Trophoblast cell (in vitro differentiated cells and primary cell): ENCODE data around the gene CHCHD6.

ENCODE experiments used
- DNase-seq, 2 donors: peaks; one replicate each; pipeline ENCODE4 v3.0.0-alpha.2; 2016
- H2AFZ ChIP-seq: 2 replicates; pipeline ENCODE4 v1.6.1; 2013; ENCODE audit warnings: low read length, moderate library complexity, mild to moderate bottlenecking; ENCODE audit not compliant: insufficient read depth, poor library complexity
- H2AK5ac ChIP-seq: 2 replicates; pipeline ENCODE4 v1.6.1; 2013; ENCODE audit warnings: mild to moderate bottlenecking, low read length
- H2BK120ac ChIP-seq: 2 replicates; pipeline ENCODE4 v1.6.1; 2013; ENCODE audit warnings: low read length, mild to moderate bottlenecking, moderate library complexity; ENCODE audit not compliant: insufficient read depth, poor library complexity
- H2BK12ac ChIP-seq: 2 replicates; pipeline ENCODE4 v1.6.1; 2013; ENCODE audit warnings: mild to moderate bottlenecking, low read length, moderate library complexity
- H2BK5ac ChIP-seq: 2 replicates; pipeline ENCODE4 v1.6.1; 2013; ENCODE audit warnings: low read length, low read depth, moderate library complexity, mild to moderate bottlenecking; ENCODE audit not compliant: poor library complexity
- H3K14ac ChIP-seq: 2 replicates; pipeline ENCODE4 v1.6.1; 2013; ENCODE audit warnings: mild to moderate bottlenecking, low read length
- H3K18ac ChIP-seq: 2 replicates; pipeline ENCODE4 v1.6.1; 2013; ENCODE audit warnings: mild to moderate bottlenecking, low read length
- H3K23ac ChIP-seq: 2 replicates; pipeline ENCODE4 v1.6.1; 2013; ENCODE audit warnings: low read length
- H3K27ac ChIP-seq: 2 replicates; pipeline ENCODE4 v1.5.1; 2013; ENCODE audit warnings: low read depth, mild to moderate bottlenecking, inconsistent platforms, low read length, moderate library complexity
- H3K27me3 ChIP-seq: 2 replicates; pipeline ENCODE4 v1.6.1; 2013; ENCODE audit warnings: inconsistent platforms, mild to moderate bottlenecking, low read length, moderate library complexity; ENCODE audit not compliant: insufficient read depth
- H3K36me3 ChIP-seq, 2 experiments: 1 replicate in 1 of 2; 2 replicates in 1 of 2; pipeline ENCODE4 v1.6.1; 2013; ENCODE audit warnings: low read length in 2 of 2, mild to moderate bottlenecking in 2 of 2, moderate library complexity in 1 of 2; ENCODE audit not compliant: insufficient read depth in 2 of 2, control insufficient read depth in 1 of 2
- H3K4ac ChIP-seq: 2 replicates; pipeline ENCODE4 v1.6.1; 2013; ENCODE audit warnings: low read depth, mild to moderate bottlenecking, low read length, moderate library complexity
- H3K4me1 ChIP-seq, 2 experiments: 1 replicate in 1 of 2; 2 replicates in 1 of 2; pipeline ENCODE4 v1.6.1; 2013; ENCODE audit warnings: low read length in 2 of 2, mild to moderate bottlenecking in 2 of 2, moderate library complexity in 1 of 2; ENCODE audit not compliant: insufficient read depth in 2 of 2, control insufficient read depth in 1 of 2
- H3K4me2 ChIP-seq: 2 replicates; pipeline ENCODE4 v1.6.1; 2013; ENCODE audit warnings: inconsistent platforms, mild to moderate bottlenecking, low read length, moderate library complexity
- H3K4me3 ChIP-seq: 2 replicates; pipeline ENCODE4 v1.5.1; 2013; ENCODE audit warnings: mild to moderate bottlenecking, low read depth, low read length, inconsistent platforms
- H3K79me1 ChIP-seq: one replicate; pipeline ENCODE4 v1.6.1; 2013; ENCODE audit warnings: low read length
- H3K79me2 ChIP-seq: 2 replicates; pipeline ENCODE4 v1.6.1; 2013; ENCODE audit warnings: low read length, mild to moderate bottlenecking; ENCODE audit not compliant: control insufficient read depth, insufficient read depth, poor library complexity
- H3K9ac ChIP-seq: 2 replicates; pipeline ENCODE4 v1.6.1; 2013; ENCODE audit warnings: mild to moderate bottlenecking, low read length
- H3K9me3 ChIP-seq: 2 replicates; pipeline ENCODE4 v1.6.1; 2013; ENCODE audit warnings: low read depth, mild to moderate bottlenecking, control low read depth, inconsistent platforms, low read length; ENCODE audit not compliant: insufficient read depth
- H4K12ac ChIP-seq: 2 replicates; pipeline ENCODE4 v1.6.1; 2013; ENCODE audit warnings: low read depth, mild to moderate bottlenecking, low read length, moderate library complexity
- H4K8ac ChIP-seq: 2 replicates; pipeline ENCODE4 v1.6.1; 2013; ENCODE audit warnings: low read depth, mild to moderate bottlenecking, low read length, moderate library complexity
- H4K91ac ChIP-seq: one replicate; pipeline ENCODE4 v1.6.1; 2013; ENCODE audit warnings: low read depth, mild to moderate bottlenecking, low read length, moderate library complexity
- WGBS: extraction: QIAGEN DNeasy Blood & Tissue Kit; methylation state at CpG from one replicate; pipeline ENCODE4 v1.1.7; 2013; ENCODE audit warnings: missing lambda C conversion rate; ENCODE audit not compliant: insufficient read length, insufficient coverage; ENCODE audit errors: extremely low coverage; 5-methylcytosine and 5-hydroxymethylcytosine counted together

Gene CHCHD6

GRCh38 chr3:126881861-126882260 lies 177.8 kb downstream of the CHCHD6 start:
- Histone ChIP-seq H3K4me2 (no peak overlapping the region), H4K12ac (no peak overlapping the region), H3K79me1 (no peaks in the 10 kb centered on the region), H3K4me3 (no peak overlapping the region), H3K18ac (no peak overlapping the region), H2AK5ac (no peak overlapping the region), H2BK120ac (no peak overlapping the region), H2BK12ac (no peak overlapping the region), H3K79me2 (no peaks in the 10 kb centered on the region), H2AFZ (no peak overlapping the region), H4K91ac (no peak overlapping the region), H4K8ac (no peak overlapping the region), H3K14ac (no peak overlapping the region), H3K27ac (no peak overlapping the region), H3K9ac (no peak overlapping the region), H3K9me3 (no peaks in the 10 kb centered on the region), H3K4me1 (peaks cover 10 to 13% of the 10 kb centered on the region in 2 experiments), H3K27me3 (no peaks in the 10 kb centered on the region), H3K4ac (no peak overlapping the region), H2BK5ac (no peak overlapping the region), H3K36me3 (no peaks in the 10 kb centered on the region), H3K23ac (no peak overlapping the region)
- DNase-seq, result peak; percentile 14 to 64
- no CpG with 5 or more reads among the region's 6 CpGs for WGBS

GRCh38 chr3:126883241-126883640 lies 179.2 kb downstream of the CHCHD6 start:
- no peak overlapping the region for H3K27ac ChIP-seq
- H3K4ac ChIP-seq, result no peak overlapping the region
- H2BK120ac ChIP-seq, result no peak overlapping the region
- no peaks in the 10 kb centered on the region for H3K79me2 ChIP-seq
- no peak overlapping the region for H3K18ac ChIP-seq
- no peak for DNase-seq
- no peak overlapping the region for H4K91ac ChIP-seq
- H2BK12ac ChIP-seq, result no peak overlapping the region
- no CpG with 5 or more reads among the region's 7 CpGs for WGBS
- no peak overlapping the region for H3K4me2 ChIP-seq
- no peak overlapping the region for H2AFZ ChIP-seq
- no peak overlapping the region for H4K12ac ChIP-seq
- peaks cover 10 to 13% of the 10 kb centered on the region in 2 experiments for H3K4me1 ChIP-seq
- no peak overlapping the region for H2BK5ac ChIP-seq
- H3K14ac ChIP-seq, result no peak overlapping the region
- H3K79me1 ChIP-seq, result no peaks in the 10 kb centered on the region
- H4K8ac ChIP-seq, result no peak overlapping the region
- H3K9ac ChIP-seq, result no peak overlapping the region
- no peaks in the 10 kb centered on the region for H3K9me3 ChIP-seq
- H3K23ac ChIP-seq, result no peak overlapping the region
- H3K4me3 ChIP-seq, result no peak overlapping the region
- no peaks in the 10 kb centered on the region for H3K36me3 ChIP-seq
- H3K27me3 ChIP-seq, result no peaks in the 10 kb centered on the region
- H2AK5ac ChIP-seq, result no peak overlapping the region

GRCh38 chr3:126885425-126885824 lies 181.4 kb downstream of the CHCHD6 start:
- H3K79me2 ChIP-seq, result no peaks in the 10 kb centered on the region
- peaks cover 2% of the 10 kb centered on the region for H3K9me3 ChIP-seq
- H3K27me3 ChIP-seq, result no peaks in the 10 kb centered on the region
- H3K79me1 ChIP-seq, result no peaks in the 10 kb centered on the region
- H3K23ac ChIP-seq, result no peak overlapping the region
- H3K14ac ChIP-seq, result no peak overlapping the region
- no peak overlapping the region for H3K4me2 ChIP-seq
- no peak overlapping the region for H3K9ac ChIP-seq
- H2AFZ ChIP-seq, result no peak overlapping the region
- no peak overlapping the region for H2BK12ac ChIP-seq
- WGBS, result no CpG with 5 or more reads among the region's 1 CpG
- no peak overlapping the region for H2BK5ac ChIP-seq
- no peaks in the 10 kb centered on the region for H3K36me3 ChIP-seq
- H3K4me1 ChIP-seq, result peaks cover 10 to 13% of the 10 kb centered on the region in 2 experiments
- no peak overlapping the region for H3K27ac ChIP-seq
- no peak overlapping the region for H4K8ac ChIP-seq
- H3K18ac ChIP-seq, result no peak overlapping the region
- H4K91ac ChIP-seq, result no peak overlapping the region
- no peak overlapping the region for H3K4me3 ChIP-seq
- DNase-seq, result no peak
- H3K4ac ChIP-seq, result no peak overlapping the region
- H2AK5ac ChIP-seq, result no peak overlapping the region
- no peak overlapping the region for H2BK120ac ChIP-seq
- H4K12ac ChIP-seq, result no peak overlapping the region

GRCh38 chr3:126886217-126886616 lies 182.2 kb downstream of the CHCHD6 start:
- Histone ChIP-seq H2BK120ac (no peak overlapping the region), H3K4me1 (peaks cover 5 to 10% of the 10 kb centered on the region in 2 experiments), H3K9me3 (peaks cover 2% of the 10 kb centered on the region), H3K14ac (no peak overlapping the region), H3K4me2 (peak overlapping the region; percentile 12), H3K9ac (no peak overlapping the region), H4K12ac (no peak overlapping the region), H4K91ac (no peak overlapping the region), H4K8ac (no peak overlapping the region), H3K23ac (no peak overlapping the region), H3K18ac (no peak overlapping the region), H3K4ac (no peak overlapping the region), H3K79me2 (no peaks in the 10 kb centered on the region), H2AFZ (no peak overlapping the region), H3K27ac (no peak overlapping the region), H3K79me1 (no peaks in the 10 kb centered on the region), H2BK12ac (no peak overlapping the region), H3K36me3 (no peaks in the 10 kb centered on the region), H2AK5ac (no peak overlapping the region), H3K4me3 (no peak overlapping the region), H3K27me3 (no peaks in the 10 kb centered on the region), H2BK5ac (no peak overlapping the region)
- DNase-seq, result no peak
- WGBS, result no CpG with 5 or more reads among the region's 5 CpGs
